Kidney capillary endothelial cell (primary cell): ENCODE data around the gene MMP10.
A peak's percentile ranks its signal among the peaks of the same experiment; 100 is the strongest.

Experiments
- DNase-seq: peaks from one replicate; pipeline ENCODE4 v3.0.0-alpha.2; 2018; ENCODE audit warnings: low spot score

The MMP10 gene

DNA sequence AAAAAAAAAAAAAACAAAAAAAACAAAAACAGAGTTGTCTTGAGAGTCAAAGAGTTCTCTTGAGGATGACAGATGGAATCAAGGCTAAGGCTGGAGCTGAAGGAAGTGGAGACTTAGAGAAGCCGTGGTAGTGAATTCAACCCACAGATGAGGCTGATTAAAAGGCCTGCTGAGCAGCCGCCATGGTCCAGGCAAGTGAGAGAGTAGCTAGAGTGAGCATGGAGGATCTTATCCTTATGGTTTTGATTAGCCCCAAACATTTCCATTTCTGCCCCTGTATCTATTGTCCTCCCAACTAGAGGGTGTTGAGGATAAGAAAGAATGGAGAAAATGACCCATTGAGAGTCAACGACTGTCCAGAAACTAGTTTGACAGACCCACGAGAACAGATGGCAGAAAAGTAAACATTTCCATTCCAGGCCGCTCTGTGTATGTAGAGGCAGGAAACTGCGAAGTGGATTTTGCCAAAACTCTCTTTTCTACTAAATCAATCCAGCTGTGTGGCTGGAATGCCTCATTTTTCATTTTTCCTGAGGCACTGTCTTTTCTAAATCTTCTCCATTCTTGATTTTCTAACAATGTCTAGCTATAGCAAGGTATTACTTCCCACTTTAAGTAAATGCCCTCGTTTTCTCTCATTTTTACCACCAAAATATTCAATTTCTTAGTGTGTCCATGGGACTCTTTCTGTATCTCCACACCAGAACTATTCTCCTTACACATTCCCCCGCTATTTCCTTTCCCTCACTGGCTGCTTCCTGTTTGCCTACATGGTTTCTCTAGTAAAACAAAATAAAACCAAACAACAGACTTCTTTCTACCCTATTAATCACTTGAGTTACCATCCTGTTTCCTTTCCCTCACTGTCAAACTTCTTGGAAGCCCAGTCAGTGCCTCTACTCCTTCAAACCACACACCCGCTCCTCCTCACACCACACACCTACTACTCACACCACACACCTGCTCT is 50.3 kb downstream of the MMP10 start:
- peak; percentile 77 for DNase-seq

DNA sequence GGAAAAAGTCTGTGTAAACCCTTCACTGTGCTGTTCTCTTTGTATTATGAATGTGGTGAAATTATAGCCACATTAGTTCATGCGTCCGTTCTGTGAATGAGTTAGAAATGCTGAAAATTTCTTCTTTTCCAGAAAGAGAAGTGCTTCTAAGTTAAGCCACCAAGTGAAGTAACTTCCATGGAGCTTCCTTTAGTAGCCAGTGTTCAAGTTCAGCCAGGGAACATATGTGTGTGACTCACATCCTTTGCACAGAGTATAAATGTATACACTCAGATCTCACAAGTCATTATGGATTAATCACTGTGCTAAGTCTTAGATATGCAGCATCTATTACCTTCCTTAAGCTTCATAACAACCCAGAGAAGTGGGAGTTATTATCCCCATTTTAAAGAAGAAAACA is 52.5 kb downstream of the MMP10 start:
- DNase-seq = peak; percentile 84

DNA sequence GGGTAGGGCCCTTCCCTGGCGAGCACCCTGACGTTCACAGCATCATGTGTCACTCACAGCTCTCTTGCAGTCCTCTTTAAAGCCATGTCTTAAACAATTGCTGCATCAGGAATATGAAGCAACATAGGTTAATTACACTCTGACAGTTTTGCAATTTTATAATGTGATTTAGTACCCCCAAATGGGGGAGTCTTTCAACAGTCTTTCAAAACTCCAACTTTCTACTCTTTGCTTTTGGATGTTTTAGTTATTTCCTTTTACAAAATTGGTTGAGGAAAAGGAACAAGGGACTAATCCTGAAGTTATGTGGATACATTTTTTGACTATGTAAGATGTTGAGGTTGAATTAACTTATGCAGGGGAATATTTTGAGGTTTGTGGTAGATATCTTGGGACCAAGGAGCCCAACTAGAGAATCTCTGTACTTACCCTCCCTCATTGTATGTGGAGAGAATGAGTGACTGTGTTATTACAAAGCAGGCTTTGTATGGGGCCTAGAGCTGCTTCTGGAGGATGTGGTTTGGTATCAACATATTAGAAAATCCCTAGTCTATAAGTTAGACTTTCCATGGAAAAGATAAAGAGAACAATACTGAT is 55.4 kb downstream of the MMP10 start, which contains the start of gene MMP8:
MMP8 (minus strand) TSS at position 51 of the 597 bp plus-strand sequence. CDS start 99 bp downstream, outside the sequence.
- DNase-seq = no peak

DNA sequence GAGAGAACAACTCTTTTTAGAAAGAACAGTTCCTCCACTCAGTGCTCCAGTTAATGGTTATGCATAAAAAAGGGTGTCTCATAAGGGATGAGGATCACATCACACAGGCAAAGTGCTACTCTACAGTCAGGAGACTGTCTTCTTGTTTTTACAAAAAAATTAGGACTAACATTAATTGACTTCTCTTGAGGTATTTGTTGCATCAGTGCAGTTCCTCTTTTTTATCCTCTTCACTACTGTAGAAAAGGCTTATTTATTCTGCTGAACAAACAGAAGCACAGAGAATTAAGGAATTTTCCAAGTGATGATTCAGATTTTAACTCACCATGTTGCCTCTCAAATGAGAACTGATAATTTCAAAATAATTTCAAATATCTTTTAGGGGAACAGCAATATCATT is 57.6 kb downstream of the MMP10 start:
- no peak for DNase-seq
